ENCODE measurements around the gene UCHL5.

DNA sequence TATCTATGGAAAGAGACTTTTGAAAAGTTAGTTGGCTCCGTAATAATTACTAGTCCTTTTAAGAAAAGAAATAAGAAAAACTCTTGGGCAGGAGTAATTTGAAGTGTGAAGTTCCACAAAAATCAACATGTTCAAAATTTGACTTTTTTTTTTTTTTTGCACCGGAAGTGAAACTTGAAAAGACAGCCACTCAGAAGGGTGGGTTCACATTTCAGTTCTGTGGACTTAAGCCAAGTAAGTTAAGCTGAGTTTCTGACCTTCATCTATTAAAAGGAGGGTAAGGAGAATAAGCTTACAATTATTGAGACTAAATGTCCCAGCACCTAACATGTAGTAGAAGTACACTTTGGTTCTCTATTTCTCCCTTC lies 11.2 kb upstream of the UCHL5 start:
- TF ChIP-seq EZH2 (IDR thresholded peaks at IDR 0.05; ENCODE audit: borderline replicate concordance, insufficient read depth, low read length, poor library complexity, severe bottlenecking): no peak
- TF ChIP-seq, protein P1, sequence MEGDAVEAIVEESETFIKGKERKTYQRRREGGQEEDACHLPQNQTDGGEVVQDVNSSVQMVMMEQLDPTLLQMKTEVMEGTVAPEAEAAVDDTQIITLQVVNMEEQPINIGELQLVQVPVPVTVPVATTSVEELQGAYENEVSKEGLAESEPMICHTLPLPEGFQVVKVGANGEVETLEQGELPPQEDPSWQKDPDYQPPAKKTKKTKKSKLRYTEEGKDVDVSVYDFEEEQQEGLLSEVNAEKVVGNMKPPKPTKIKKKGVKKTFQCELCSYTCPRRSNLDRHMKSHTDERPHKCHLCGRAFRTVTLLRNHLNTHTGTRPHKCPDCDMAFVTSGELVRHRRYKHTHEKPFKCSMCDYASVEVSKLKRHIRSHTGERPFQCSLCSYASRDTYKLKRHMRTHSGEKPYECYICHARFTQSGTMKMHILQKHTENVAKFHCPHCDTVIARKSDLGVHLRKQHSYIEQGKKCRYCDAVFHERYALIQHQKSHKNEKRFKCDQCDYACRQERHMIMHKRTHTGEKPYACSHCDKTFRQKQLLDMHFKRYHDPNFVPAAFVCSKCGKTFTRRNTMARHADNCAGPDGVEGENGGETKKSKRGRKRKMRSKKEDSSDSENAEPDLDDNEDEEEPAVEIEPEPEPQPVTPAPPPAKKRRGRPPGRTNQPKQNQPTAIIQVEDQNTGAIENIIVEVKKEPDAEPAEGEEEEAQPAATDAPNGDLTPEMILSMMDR (IDR thresholded peaks at IDR 0.05; ENCODE audit: poor library complexity, severe bottlenecking): no peak
- no peak for TF ChIP-seq MXI1 (conservative IDR thresholded peaks at IDR 0.05; ENCODE audit: poor library complexity, severe bottlenecking)
- TF ChIP-seq POLR2AphosphoS5 (IDR thresholded peaks at IDR 0.05): no peak
- TF ChIP-seq SMC3 (conservative IDR thresholded peaks at IDR 0.05; ENCODE audit: poor library complexity): no peak
- TF ChIP-seq TAF1 (IDR thresholded peaks at IDR 0.05; ENCODE audit: low read depth): no peak
- TF ChIP-seq, protein P2, sequence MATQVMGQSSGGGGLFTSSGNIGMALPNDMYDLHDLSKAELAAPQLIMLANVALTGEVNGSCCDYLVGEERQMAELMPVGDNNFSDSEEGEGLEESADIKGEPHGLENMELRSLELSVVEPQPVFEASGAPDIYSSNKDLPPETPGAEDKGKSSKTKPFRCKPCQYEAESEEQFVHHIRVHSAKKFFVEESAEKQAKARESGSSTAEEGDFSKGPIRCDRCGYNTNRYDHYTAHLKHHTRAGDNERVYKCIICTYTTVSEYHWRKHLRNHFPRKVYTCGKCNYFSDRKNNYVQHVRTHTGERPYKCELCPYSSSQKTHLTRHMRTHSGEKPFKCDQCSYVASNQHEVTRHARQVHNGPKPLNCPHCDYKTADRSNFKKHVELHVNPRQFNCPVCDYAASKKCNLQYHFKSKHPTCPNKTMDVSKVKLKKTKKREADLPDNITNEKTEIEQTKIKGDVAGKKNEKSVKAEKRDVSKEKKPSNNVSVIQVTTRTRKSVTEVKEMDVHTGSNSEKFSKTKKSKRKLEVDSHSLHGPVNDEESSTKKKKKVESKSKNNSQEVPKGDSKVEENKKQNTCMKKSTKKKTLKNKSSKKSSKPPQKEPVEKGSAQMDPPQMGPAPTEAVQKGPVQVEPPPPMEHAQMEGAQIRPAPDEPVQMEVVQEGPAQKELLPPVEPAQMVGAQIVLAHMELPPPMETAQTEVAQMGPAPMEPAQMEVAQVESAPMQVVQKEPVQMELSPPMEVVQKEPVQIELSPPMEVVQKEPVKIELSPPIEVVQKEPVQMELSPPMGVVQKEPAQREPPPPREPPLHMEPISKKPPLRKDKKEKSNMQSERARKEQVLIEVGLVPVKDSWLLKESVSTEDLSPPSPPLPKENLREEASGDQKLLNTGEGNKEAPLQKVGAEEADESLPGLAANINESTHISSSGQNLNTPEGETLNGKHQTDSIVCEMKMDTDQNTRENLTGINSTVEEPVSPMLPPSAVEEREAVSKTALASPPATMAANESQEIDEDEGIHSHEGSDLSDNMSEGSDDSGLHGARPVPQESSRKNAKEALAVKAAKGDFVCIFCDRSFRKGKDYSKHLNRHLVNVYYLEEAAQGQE (IDR thresholded peaks at IDR 0.05; ENCODE audit: borderline replicate concordance): no peak
- TF ChIP-seq EP300 (conservative IDR thresholded peaks at IDR 0.05; ENCODE audit: poor library complexity, severe bottlenecking): no peak
